Astrocyte (in vitro differentiated cells and primary cell): ENCODE measurements around the gene IBTK. TPM values are rescaled to one million over a fixed set of nuclear protein-coding genes. Genes with fewer than 3 reads are reported as not detected.

Experiments used
- DNase-seq: peaks from one replicate; pipeline ENCODE4 v3.0.0-alpha.2; 2010; ENCODE audit warnings: low read depth
- FAIRE-seq: peaks from 2 replicates; lab custom pipeline; 2011; peaks lifted over from hg19 to GRCh38; lab: Jason Lieb, UNC
- H2AFZ ChIP-seq: 2 replicates; pipeline ENCODE4 v1.6.0; 2012; ENCODE audit warnings: low read depth, low read length, inconsistent platforms
- H3K27ac ChIP-seq: 2 replicates; pipeline ENCODE4 v1.5.1; 2011; ENCODE audit warnings: low read depth, low read length, inconsistent platforms
- H3K27me3 ChIP-seq: 2 replicates; pipeline ENCODE4 v1.6.0; 2011; ENCODE audit warnings: low read length, inconsistent platforms; ENCODE audit not compliant: insufficient read depth
- H3K36me3 ChIP-seq: 2 replicates; pipeline ENCODE4 v1.5.1; 2011; ENCODE audit warnings: low read length, inconsistent platforms; ENCODE audit not compliant: insufficient read depth
- H3K4me1 ChIP-seq: 2 replicates; pipeline ENCODE4 v1.5.1; 2011; ENCODE audit warnings: low read length, inconsistent platforms; ENCODE audit not compliant: insufficient read depth
- H3K4me2 ChIP-seq: 2 replicates; pipeline ENCODE4 v1.6.0; 2012; ENCODE audit warnings: low read length, inconsistent platforms
- H3K4me3 ChIP-seq: 2 replicates; pipeline ENCODE4 v1.5.1; 2011; ENCODE audit warnings: low read depth, mild to moderate bottlenecking, low read length, inconsistent platforms; ENCODE audit not compliant: insufficient read depth
- H3K79me2 ChIP-seq: 2 replicates; pipeline ENCODE4 v1.6.0; 2012; ENCODE audit warnings: mild to moderate bottlenecking, low read length, inconsistent platforms; ENCODE audit not compliant: insufficient read depth
- H3K9ac ChIP-seq: 2 replicates; pipeline ENCODE4 v1.6.0; 2012; ENCODE audit warnings: mild to moderate bottlenecking, low read length, inconsistent platforms
- H3K9me3 ChIP-seq: 2 replicates; pipeline ENCODE4 v1.5.1; 2012; ENCODE audit warnings: low read depth, mild to moderate bottlenecking, low read length, inconsistent platforms; ENCODE audit not compliant: insufficient read depth
- H4K20me1 ChIP-seq: 2 replicates; pipeline ENCODE4 v1.6.0; 2012; ENCODE audit warnings: low read length, inconsistent platforms; ENCODE audit not compliant: insufficient read depth
- H3K27ac Mint-ChIP-seq: one replicate; pipeline ENCODE4 v1.8.0; 2021; ENCODE audit warnings: mild to moderate bottlenecking, mixed read lengths; ENCODE audit not compliant: unreplicated experiment
- H3K27me3 Mint-ChIP-seq: one replicate; pipeline ENCODE4 v1.8.0; 2021; ENCODE audit warnings: low read depth, mixed read lengths; ENCODE audit not compliant: unreplicated experiment
- H3K36me3 Mint-ChIP-seq: one replicate; pipeline ENCODE4 v1.8.0; 2021; ENCODE audit warnings: low read depth, mixed read lengths; ENCODE audit not compliant: unreplicated experiment
- H3K4me1 Mint-ChIP-seq: one replicate; pipeline ENCODE4 v1.8.0; 2021; ENCODE audit warnings: low read depth, mixed read lengths; ENCODE audit not compliant: unreplicated experiment
- H3K4me3 Mint-ChIP-seq: one replicate; pipeline ENCODE4 v1.8.0; 2021; ENCODE audit warnings: mild to moderate bottlenecking, moderate library complexity, mixed read lengths; ENCODE audit not compliant: unreplicated experiment
- H3K9me3 Mint-ChIP-seq: one replicate; pipeline ENCODE4 v1.8.0; 2021; ENCODE audit warnings: mild to moderate bottlenecking, mixed read lengths; ENCODE audit not compliant: unreplicated experiment
- CTCF ChIP-seq: IDR thresholded peaks from 2 replicates; pipeline ENCODE4 v1.5.1; 2011; ENCODE audit warnings: low read depth, mild to moderate bottlenecking, inconsistent platforms, low read length, moderate library complexity; ENCODE audit not compliant: insufficient read depth
- EZH2 ChIP-seq: IDR thresholded peaks from 2 replicates; pipeline ENCODE4 v1.6.1; 2012; ENCODE audit warnings: mild to moderate bottlenecking, low read length, inconsistent platforms; ENCODE audit not compliant: insufficient read depth
- total RNA-seq: library from RNA; stranded (reverse); gene quantifications from 2 replicates; pipeline ENCODE4 v1.2.1, GENCODE V29; 2021

Gene IBTK
- total RNA-seq, 1 donor from 2014 or later, result 42.7 TPM

- no peak for FAIRE-seq
These were observed 105.0 kb downstream of the IBTK start for GRCh38 chr6:82142524-82142923.

GRCh38 chr6:82138075-82138791, 109.3 kb downstream of the IBTK start:
- FAIRE-seq (no peak), DNase-seq (no peak)
- H3K4me3 Mint-ChIP-seq, result no peak overlapping the region
- no peaks in the 10 kb centered on the region for H3K36me3 ChIP-seq
- H3K27me3 ChIP-seq, result no peaks in the 10 kb centered on the region
- H3K4me3 ChIP-seq, result no peak overlapping the region
- H3K27me3 Mint-ChIP-seq, result no peaks in the 10 kb centered on the region
- H3K4me1 ChIP-seq, result peaks cover under 1% of the 10 kb centered on the region
- no peak overlapping the region for H2AFZ ChIP-seq
- no peak overlapping the region for H3K9ac ChIP-seq
- H3K4me1 Mint-ChIP-seq, result peaks cover under 1% of the 10 kb centered on the region
- no peak overlapping the region for H3K27ac Mint-ChIP-seq
- no peak overlapping the region for H3K4me2 ChIP-seq
- peaks cover 2% of the 10 kb centered on the region for H3K36me3 Mint-ChIP-seq
- H3K79me2 ChIP-seq, result no peaks in the 10 kb centered on the region
- H3K9me3 ChIP-seq, result no peaks in the 10 kb centered on the region
- no peaks in the 10 kb centered on the region for H4K20me1 ChIP-seq
- no peak overlapping the region for H3K27ac ChIP-seq
- TF ChIP-seq CTCF, result no peak
- TF ChIP-seq EZH2, result no peak
- H3K9me3 Mint-ChIP-seq, result peaks cover 2% of the 10 kb centered on the region

More at GRCh38 chr6:82142524-82142923, 105.0 kb downstream of the IBTK start:
- no peak for TF ChIP-seq CTCF
- TF ChIP-seq EZH2, result no peak
- Histone ChIP-seq H3K36me3 (no peaks in the 10 kb centered on the region), H3K9ac (no peak overlapping the region), H3K9me3 (no peaks in the 10 kb centered on the region), H3K4me1 (peaks cover 22% of the 10 kb centered on the region), H3K79me2 (no peaks in the 10 kb centered on the region), H3K4me3 (no peak overlapping the region), H4K20me1 (no peaks in the 10 kb centered on the region), H3K27ac (no peak overlapping the region), H2AFZ (no peak overlapping the region), H3K27me3 (no peaks in the 10 kb centered on the region), H3K4me2 (no peak overlapping the region)
- no peak for DNase-seq
- H3K4me3 Mint-ChIP-seq, result no peak overlapping the region
- H3K4me1 Mint-ChIP-seq, result peaks cover 26% of the 10 kb centered on the region
- peaks cover 2% of the 10 kb centered on the region for H3K9me3 Mint-ChIP-seq
- H3K36me3 Mint-ChIP-seq, result peaks cover 2% of the 10 kb centered on the region
- no peak overlapping the region for H3K27ac Mint-ChIP-seq
- no peaks in the 10 kb centered on the region for H3K27me3 Mint-ChIP-seq

- no peaks in the 10 kb centered on the region for H3K27me3 ChIP-seq
- no peak overlapping the region for H3K4me3 Mint-ChIP-seq
These were observed 116.1 kb downstream of the IBTK start for GRCh38 chr6:82131441-82131840.

More at GRCh38 chr6:82131441-82131840, 116.1 kb downstream of the IBTK start:
- Mint-ChIP-seq H3K9me3 (peaks cover 14% of the 10 kb centered on the region), H3K36me3 (no peaks in the 10 kb centered on the region), H3K27me3 (no peaks in the 10 kb centered on the region), H3K27ac (no peak overlapping the region), H3K4me1 (no peaks in the 10 kb centered on the region)
- H3K4me1 ChIP-seq, result no peaks in the 10 kb centered on the region
- FAIRE-seq, result no peak
- TF ChIP-seq EZH2, result no peak
- TF ChIP-seq CTCF, result no peak
- no peak overlapping the region for H3K4me2 ChIP-seq
- no peak overlapping the region for H2AFZ ChIP-seq
- no peaks in the 10 kb centered on the region for H4K20me1 ChIP-seq
- no peak overlapping the region for H3K9ac ChIP-seq
- no peaks in the 10 kb centered on the region for H3K36me3 ChIP-seq
- H3K4me3 ChIP-seq, result no peak overlapping the region
- no peak for DNase-seq
- no peaks in the 10 kb centered on the region for H3K9me3 ChIP-seq
- H3K27ac ChIP-seq, result no peak overlapping the region
- no peaks in the 10 kb centered on the region for H3K79me2 ChIP-seq
